SU-DHL-6 (cell line): ENCODE measurements around the gene TCF19.
"Not testable (repeated sequence)": the region's sequence is repeated elsewhere in the genome, so short reads cannot be mapped to it uniquely, and the experiment has no call there.

Experiments used
- H2AFZ ChIP-seq: fragments of 200-600 bp; sonication (generic); 2 replicates; pipeline ENCODE4 v1.6.1; 2014; ENCODE audit warnings: low read depth, mild to moderate bottlenecking, moderate library complexity, mixed read lengths, antibody characterized with exemption, low read length; ENCODE audit not compliant: severe bottlenecking
- H3F3A ChIP-seq: fragments of 200-600 bp; shearing (Covaris generic); 2 replicates; pipeline ENCODE4 v1.6.0; 2016; ENCODE audit warnings: antibody characterized with exemption, mild to moderate bottlenecking; ENCODE audit not compliant: insufficient read depth
- H3K27ac ChIP-seq: fragments of 200-600 bp; sonication (generic); 2 replicates; pipeline ENCODE4 v1.5.1; 2016; ENCODE audit warnings: low read depth, mild to moderate bottlenecking, low read length, moderate library complexity, mixed read lengths
- H3K27me3 ChIP-seq: fragments of 200-600 bp; sonication (generic), shearing (Covaris generic); 2 replicates; pipeline ENCODE4 v1.6.0; 2014; ENCODE audit warnings: mild to moderate bottlenecking, low read length
- H3K36me3 ChIP-seq: fragments of 200-600 bp; sonication (generic); 2 replicates; pipeline ENCODE4 v1.6.1; 2014; ENCODE audit warnings: mild to moderate bottlenecking, low read length, mixed read lengths
- H3K4me2 ChIP-seq: fragments of 300-600, 200-600 bp; shearing (Covaris generic), sonication (generic); 2 replicates; pipeline ENCODE4 v1.6.0; 2014; ENCODE audit warnings: low read length, low read depth, mild to moderate bottlenecking; ENCODE audit not compliant: poor library complexity, severe bottlenecking
- H3K4me3 ChIP-seq: fragments of 200-600 bp; sonication (generic); 2 replicates; pipeline ENCODE4 v1.5.1; 2014; ENCODE audit warnings: antibody characterized with exemption, low read length, mild to moderate bottlenecking, mixed read lengths; ENCODE audit not compliant: insufficient read depth, poor library complexity, severe bottlenecking
- H3K79me2 ChIP-seq: fragments of 200-600 bp; sonication (generic); 2 replicates; pipeline ENCODE4 v1.6.1; 2014; ENCODE audit warnings: mild to moderate bottlenecking, low read length, moderate library complexity; ENCODE audit not compliant: insufficient read depth
- H3K9ac ChIP-seq: fragments of 200-600 bp; sonication (generic); 2 replicates; pipeline ENCODE4 v1.7.0; 2014; ENCODE audit warnings: mild to moderate bottlenecking, low read length
- H3K9me2 ChIP-seq: fragments of 200-600 bp; sonication (generic); replicated peaks from 2 replicates; pipeline ENCODE4 v1.6.1; 2014; ENCODE audit warnings: low read length; ENCODE audit not compliant: insufficient read depth
- H3K9me3 ChIP-seq: fragments of 200-600 bp; sonication (generic); 2 replicates; pipeline ENCODE4 v1.6.1; 2014; ENCODE audit warnings: low read length, mixed read lengths; ENCODE audit not compliant: insufficient read depth
- H4K20me1 ChIP-seq: fragments of 200-600 bp; sonication (generic); 2 replicates; pipeline ENCODE4 v1.6.1; 2014; ENCODE audit warnings: low read depth, mild to moderate bottlenecking, antibody characterized with exemption, low read length, moderate library complexity, mixed read lengths
- EZH2phosphoT487 ChIP-seq: fragments of 200-600 bp; sonication (generic), shearing (Covaris generic); conservative IDR thresholded peaks from 2 replicates; pipeline ENCODE4 v1.6.1; 2018; ENCODE audit warnings: mild to moderate bottlenecking, antibody characterized with exemption, low read length, moderate library complexity, mixed read lengths
- TF ChIP-seq, protein P1 (sequence below): fragments of 200-600 bp; sonication (generic); IDR thresholded peaks from one replicate; pipeline ENCODE4 v1.5.1; 2017; ENCODE audit warnings: antibody characterized with exemption, mild to moderate bottlenecking, low read length, moderate library complexity; ENCODE audit not compliant: insufficient read depth, poor library complexity, severe bottlenecking

The TCF19 gene

DNA sequence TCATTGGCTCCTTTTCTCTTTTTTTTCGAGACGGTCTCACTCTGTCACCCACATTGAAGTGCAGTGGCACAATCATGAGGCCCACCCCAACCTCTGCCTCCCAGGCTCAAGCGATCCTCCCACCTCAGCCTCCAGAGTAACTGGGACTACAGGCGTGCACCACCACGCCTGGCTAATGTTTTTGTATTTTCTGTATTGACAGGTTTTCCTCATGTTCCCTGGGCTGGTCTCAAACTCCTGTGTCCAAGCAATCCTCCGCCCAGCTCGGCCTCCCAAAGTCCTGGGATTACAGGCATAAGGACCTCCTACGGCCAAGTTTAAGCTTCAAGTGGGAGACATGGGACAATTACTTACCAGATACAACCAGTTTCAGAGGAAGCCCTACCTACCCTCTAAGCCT lies 21.5 kb downstream of the TCF19 start:
- Histone ChIP-seq H3K9ac (peak overlapping the region; percentile 60), H3K27me3 (no peaks in the 10 kb centered on the region)

DNA sequence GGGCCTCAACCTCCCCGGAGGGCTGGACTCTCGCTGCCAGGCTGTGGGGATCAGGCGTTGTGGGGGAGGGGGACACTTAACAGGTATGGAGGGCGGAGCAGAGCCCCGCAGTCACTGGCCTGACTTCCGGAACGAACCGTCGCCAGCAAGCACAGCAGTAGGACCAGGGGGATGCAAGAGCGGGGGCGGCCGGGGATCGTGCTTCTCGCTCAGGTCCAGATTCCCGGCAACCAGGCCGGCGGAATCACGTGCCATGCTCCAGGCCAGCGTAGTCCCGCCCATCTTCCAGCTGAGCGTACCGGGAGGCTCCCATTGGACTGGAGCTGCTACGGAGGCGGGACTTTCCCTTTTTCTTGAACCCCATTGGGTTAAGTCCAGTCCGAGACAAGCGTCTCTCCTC lies 22.1 kb downstream of the TCF19 start:
- H3K79me2 ChIP-seq: peaks cover 23% of the 10 kb centered on the region
- peak overlapping the region; percentile 61 for H3K4me3 ChIP-seq
- H3K4me2 ChIP-seq: peak overlapping the region; percentile 65
- H3K9ac ChIP-seq: peak overlapping the region; percentile 60
- H3K27ac ChIP-seq: no peak overlapping the region
- H3K9me3 ChIP-seq: no peaks in the 10 kb centered on the region
- no peaks in the 10 kb centered on the region for H3K27me3 ChIP-seq
- no peaks in the 10 kb centered on the region for H3K36me3 ChIP-seq
- no peak for TF ChIP-seq EZH2phosphoT487
- TF ChIP-seq, protein P1, sequence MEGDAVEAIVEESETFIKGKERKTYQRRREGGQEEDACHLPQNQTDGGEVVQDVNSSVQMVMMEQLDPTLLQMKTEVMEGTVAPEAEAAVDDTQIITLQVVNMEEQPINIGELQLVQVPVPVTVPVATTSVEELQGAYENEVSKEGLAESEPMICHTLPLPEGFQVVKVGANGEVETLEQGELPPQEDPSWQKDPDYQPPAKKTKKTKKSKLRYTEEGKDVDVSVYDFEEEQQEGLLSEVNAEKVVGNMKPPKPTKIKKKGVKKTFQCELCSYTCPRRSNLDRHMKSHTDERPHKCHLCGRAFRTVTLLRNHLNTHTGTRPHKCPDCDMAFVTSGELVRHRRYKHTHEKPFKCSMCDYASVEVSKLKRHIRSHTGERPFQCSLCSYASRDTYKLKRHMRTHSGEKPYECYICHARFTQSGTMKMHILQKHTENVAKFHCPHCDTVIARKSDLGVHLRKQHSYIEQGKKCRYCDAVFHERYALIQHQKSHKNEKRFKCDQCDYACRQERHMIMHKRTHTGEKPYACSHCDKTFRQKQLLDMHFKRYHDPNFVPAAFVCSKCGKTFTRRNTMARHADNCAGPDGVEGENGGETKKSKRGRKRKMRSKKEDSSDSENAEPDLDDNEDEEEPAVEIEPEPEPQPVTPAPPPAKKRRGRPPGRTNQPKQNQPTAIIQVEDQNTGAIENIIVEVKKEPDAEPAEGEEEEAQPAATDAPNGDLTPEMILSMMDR: no peak
- H2AFZ ChIP-seq: peak overlapping the region; percentile 58
- no peaks in the 10 kb centered on the region for H3K9me2 ChIP-seq
- H4K20me1 ChIP-seq: no peaks in the 10 kb centered on the region
- H3F3A ChIP-seq: no peaks in the 10 kb centered on the region; the same call in 1 of the 2 replicates

More for the DNA sequence above, 21.5 kb downstream of the TCF19 start:
- peak overlapping the region; percentile 61 for H3K4me3 ChIP-seq
- H3K36me3 ChIP-seq: no peaks in the 10 kb centered on the region
- H3K9me2 ChIP-seq: no peaks in the 10 kb centered on the region
- H3K4me2 ChIP-seq: peak overlapping the region; percentile 65
- no peak overlapping the region for H3K27ac ChIP-seq
- peak overlapping the region; percentile 58 for H2AFZ ChIP-seq
- H3K9me3 ChIP-seq: no peaks in the 10 kb centered on the region
- no peaks in the 10 kb centered on the region; the same call in 1 of the 2 replicates for H3F3A ChIP-seq
- no peak for TF ChIP-seq EZH2phosphoT487
- TF ChIP-seq, protein P1: no peak
- no peaks in the 10 kb centered on the region for H4K20me1 ChIP-seq
- H3K79me2 ChIP-seq: peaks cover 17% of the 10 kb centered on the region

DNA sequence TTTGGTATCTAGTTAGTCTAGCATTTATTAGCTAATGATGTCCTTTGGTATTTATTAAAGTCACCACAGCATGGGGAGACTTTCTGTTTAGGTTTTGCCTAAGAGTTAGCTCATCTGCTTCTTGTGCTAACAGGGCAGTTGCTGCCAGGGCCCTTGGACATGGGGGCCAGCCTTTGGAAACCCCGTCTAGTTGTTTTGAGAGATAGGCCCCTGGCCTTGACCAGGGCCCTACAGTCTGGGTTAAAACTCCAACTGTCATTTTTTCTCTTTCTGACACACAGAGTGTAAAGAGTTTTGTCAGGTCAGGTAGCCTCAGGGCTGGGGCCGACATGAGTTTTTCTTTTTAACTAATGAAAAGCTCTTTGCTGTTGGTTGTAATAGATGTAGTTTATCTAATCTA lies 24.9 kb downstream of the TCF19 start:
- H3K9ac ChIP-seq, H3K27me3 ChIP-seq, H3K9me2 ChIP-seq, H3K4me3 ChIP-seq, H3K36me3 ChIP-seq, H2AFZ ChIP-seq, H3K27ac ChIP-seq, H3K9me3 ChIP-seq, H4K20me1 ChIP-seq: not testable (repeated sequence)
- Histone ChIP-seq H3K4me2 (peak overlapping the region; percentile 14), H3K79me2 (peaks cover 25% of the 10 kb centered on the region), H3F3A (peaks cover 15% of the 10 kb centered on the region)

DNA sequence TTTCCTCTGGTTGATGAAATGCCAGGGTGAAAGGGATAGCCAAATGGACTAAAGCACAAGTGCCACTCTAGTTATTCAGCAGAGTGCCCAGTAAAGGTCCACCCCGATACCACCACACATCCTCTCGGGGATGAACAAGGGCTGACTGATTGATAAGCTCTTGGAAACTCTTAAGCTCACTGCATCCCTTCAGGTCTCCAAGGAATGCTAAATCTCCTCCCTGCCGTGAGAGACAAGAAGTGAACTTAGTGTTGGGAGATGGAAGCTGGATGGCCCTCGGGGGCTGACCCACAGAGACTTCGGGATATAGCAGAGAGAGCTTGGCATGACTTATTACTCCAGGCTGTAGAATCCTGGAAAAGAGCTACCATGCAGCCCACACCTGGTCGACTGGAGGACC lies 25.5 kb downstream of the TCF19 start:
- peak overlapping the region; percentile 61 for H3K4me2 ChIP-seq
- H3K9me3 ChIP-seq, H2AFZ ChIP-seq, H3K9me2 ChIP-seq, H3K36me3 ChIP-seq, H3K27me3 ChIP-seq, H3K27ac ChIP-seq, H3K9ac ChIP-seq, H4K20me1 ChIP-seq, H3K4me3 ChIP-seq: not testable (repeated sequence)
- peaks cover 25% of the 10 kb centered on the region for H3K79me2 ChIP-seq
- peaks cover 15% of the 10 kb centered on the region for H3F3A ChIP-seq

DNA sequence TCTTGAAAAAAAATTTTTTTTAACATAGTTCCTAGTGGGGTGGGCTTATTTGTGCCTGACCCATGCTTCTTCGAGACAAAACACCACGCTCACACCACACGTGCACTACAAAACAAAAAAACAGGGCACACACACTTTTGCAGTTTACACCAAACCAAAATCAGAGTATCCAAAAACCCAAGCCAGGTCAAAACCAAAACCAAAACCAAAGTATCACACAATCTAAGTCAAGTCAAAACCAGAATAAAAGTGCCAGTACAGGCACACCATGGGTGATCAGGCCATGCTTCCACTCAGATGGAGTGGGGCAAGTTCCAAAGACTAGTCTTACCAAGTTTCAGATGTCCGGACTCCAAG lies 27.3 kb downstream of the TCF19 start:
- peaks cover 15% of the 10 kb centered on the region for H3F3A ChIP-seq
- peaks cover 19% of the 10 kb centered on the region for H3K79me2 ChIP-seq
- H3K27ac ChIP-seq: peak overlapping the region; percentile 83
- H3K27me3 ChIP-seq, H3K36me3 ChIP-seq, H3K9me2 ChIP-seq, H3K9me3 ChIP-seq, H4K20me1 ChIP-seq: not testable (repeated sequence)
- peak overlapping the region; percentile 66 for H2AFZ ChIP-seq
- peak overlapping the region; percentile 61 for H3K4me2 ChIP-seq
- H3K9ac ChIP-seq: peak overlapping the region; percentile 64
- H3K4me3 ChIP-seq: peak overlapping the region; percentile 51
